D721Med (cell line): ENCODE measurements around the gene COX6B2.

Experiments
- DNase-seq: peaks from one replicate; pipeline ENCODE4 v3.0.0; 2011; ENCODE audit warnings: low spot score; ENCODE audit not compliant: insufficient read length
- FAIRE-seq: peaks from 2 replicates; lab custom pipeline; 2011; peaks lifted over from hg19 to GRCh38; lab: Jason Lieb, UNC
- TF ChIP-seq, protein P1 (sequence below): IDR thresholded peaks from 2 replicates; pipeline ENCODE4 v1.5.1; 2012; ENCODE audit warnings: mild to moderate bottlenecking, control low read depth; ENCODE audit not compliant: insufficient read depth; ENCODE audit errors: missing control alignments

Gene COX6B2

DNA sequence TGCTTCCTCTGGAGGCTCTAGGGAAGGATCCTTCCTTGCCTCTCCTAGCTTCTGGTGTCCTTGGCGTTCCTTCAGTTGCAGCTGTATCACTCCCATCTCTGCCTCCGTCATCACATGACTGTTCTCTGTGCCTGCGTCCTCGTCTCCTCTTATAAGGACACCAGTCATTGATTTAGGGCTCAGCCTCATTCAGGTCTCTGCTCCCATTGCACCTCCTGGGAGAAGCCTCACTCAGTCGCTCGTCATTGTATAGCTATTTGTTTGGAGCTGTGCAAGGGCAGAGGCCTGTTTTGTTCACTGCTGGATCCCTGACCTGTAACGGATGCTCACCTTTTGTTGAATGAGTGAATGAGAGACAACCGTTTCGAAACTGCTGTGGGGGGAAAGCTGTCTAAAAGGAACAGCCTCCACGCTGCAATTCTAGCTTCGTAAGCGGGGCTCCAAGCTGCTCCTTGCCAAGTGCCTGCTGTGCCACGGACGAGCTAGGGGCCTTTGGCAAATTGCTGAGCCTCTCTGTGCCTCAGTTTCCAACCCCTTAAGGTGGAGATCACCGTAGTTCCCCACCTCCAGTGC lies 53.5 kb downstream of the COX6B2 start:
- DNase-seq (no peak), FAIRE-seq (no peak)
- TF ChIP-seq, protein P1, sequence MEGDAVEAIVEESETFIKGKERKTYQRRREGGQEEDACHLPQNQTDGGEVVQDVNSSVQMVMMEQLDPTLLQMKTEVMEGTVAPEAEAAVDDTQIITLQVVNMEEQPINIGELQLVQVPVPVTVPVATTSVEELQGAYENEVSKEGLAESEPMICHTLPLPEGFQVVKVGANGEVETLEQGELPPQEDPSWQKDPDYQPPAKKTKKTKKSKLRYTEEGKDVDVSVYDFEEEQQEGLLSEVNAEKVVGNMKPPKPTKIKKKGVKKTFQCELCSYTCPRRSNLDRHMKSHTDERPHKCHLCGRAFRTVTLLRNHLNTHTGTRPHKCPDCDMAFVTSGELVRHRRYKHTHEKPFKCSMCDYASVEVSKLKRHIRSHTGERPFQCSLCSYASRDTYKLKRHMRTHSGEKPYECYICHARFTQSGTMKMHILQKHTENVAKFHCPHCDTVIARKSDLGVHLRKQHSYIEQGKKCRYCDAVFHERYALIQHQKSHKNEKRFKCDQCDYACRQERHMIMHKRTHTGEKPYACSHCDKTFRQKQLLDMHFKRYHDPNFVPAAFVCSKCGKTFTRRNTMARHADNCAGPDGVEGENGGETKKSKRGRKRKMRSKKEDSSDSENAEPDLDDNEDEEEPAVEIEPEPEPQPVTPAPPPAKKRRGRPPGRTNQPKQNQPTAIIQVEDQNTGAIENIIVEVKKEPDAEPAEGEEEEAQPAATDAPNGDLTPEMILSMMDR, result no peak

DNA sequence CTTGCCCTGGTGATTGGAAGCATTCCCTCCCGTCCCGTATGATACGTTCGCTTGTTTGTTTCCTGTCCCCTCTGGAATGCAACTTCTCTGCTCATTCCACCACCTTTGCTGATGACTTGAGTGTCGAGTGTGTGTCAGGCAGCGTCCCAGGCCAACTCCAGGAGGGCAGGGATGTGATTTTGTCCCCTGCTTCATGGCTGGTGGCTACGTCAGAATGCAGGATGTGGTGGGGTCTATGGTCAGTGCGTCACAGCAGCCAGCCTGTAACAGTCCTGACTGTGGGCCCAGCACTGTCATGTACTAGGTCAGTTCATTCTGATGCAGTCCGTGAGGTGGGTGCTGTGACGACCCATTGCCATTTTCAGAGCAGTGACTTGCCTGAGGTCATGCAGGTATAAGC lies 54.5 kb downstream of the COX6B2 start:
- TF ChIP-seq, protein P1, result no peak
- no peak for DNase-seq
- FAIRE-seq, result no peak
